ENCODE data around the gene NABP1.

NABP1 gene

GRCh38 chr2:191666732-191667131 lies 11.2 kb upstream of the NABP1 start:
- H3K27ac ChIP-seq (ENCODE audit: low read length), result no peak overlapping the region
- no peaks in the 10 kb centered on the region for H4K20me1 ChIP-seq (ENCODE audit: insufficient read depth, low read length)
- ATAC-seq (ENCODE audit: insufficient read depth, low read depth), result peak; percentile 72
- no peaks in the 10 kb centered on the region for H3K9me3 ChIP-seq (ENCODE audit: insufficient read depth, low read length, severe bottlenecking)
- TF ChIP-seq CTCF (IDR thresholded peaks at IDR 0.05; ENCODE audit: borderline replicate concordance, extremely low read depth, low read length, poor library complexity, severe bottlenecking) (no peak), EZH2 (IDR thresholded peaks at IDR 0.05; ENCODE audit: borderline replicate concordance, low read depth, low read length, severe bottlenecking) (no peak)
- H3K27me3 ChIP-seq (ENCODE audit: insufficient read depth, low read length, poor library complexity), result no peaks in the 10 kb centered on the region
- H3K4me1 ChIP-seq (ENCODE audit: insufficient read depth, low read length), result peaks cover 18% of the 10 kb centered on the region
- no peaks in the 10 kb centered on the region for H3K79me2 ChIP-seq (ENCODE audit: insufficient read depth, low read length)
- H3K9ac ChIP-seq (ENCODE audit: low read depth, low read length), result no peak overlapping the region
- H3K4me2 ChIP-seq (ENCODE audit: insufficient read depth, low read length), result no peak overlapping the region
- no peaks in the 10 kb centered on the region for H3K36me3 ChIP-seq (ENCODE audit: insufficient read depth, low read length)
- H3K4me3 ChIP-seq (ENCODE audit: low read depth in 1 of 2, low read length in 2 of 2), result no peak overlapping the region
- H2AFZ ChIP-seq (ENCODE audit: low read depth, low read length), result 0 out of 2 replicates have a peak overlapping the region, but pooled peaks have one; percentile 40
- no peak for DNase-seq

GRCh38 chr2:191670076-191670475 lies 7.9 kb upstream of the NABP1 start:
- Histone ChIP-seq H3K27me3 (ENCODE audit: insufficient read depth, low read length, poor library complexity) (no peaks in the 10 kb centered on the region), H3K4me2 (ENCODE audit: insufficient read depth, low read length) (no peak overlapping the region), H3K9ac (ENCODE audit: low read depth, low read length) (no peak overlapping the region), H3K4me1 (ENCODE audit: insufficient read depth, low read length) (peaks cover 16% of the 10 kb centered on the region), H4K20me1 (ENCODE audit: insufficient read depth, low read length) (no peaks in the 10 kb centered on the region), H3K4me3 (ENCODE audit: low read depth in 1 of 2, low read length in 2 of 2) (no peak overlapping the region), H2AFZ (ENCODE audit: low read depth, low read length) (peak overlapping the region; percentile 30; the same call in 1 of the 2 replicates), H3K27ac (ENCODE audit: low read length) (no peak overlapping the region), H3K9me3 (ENCODE audit: insufficient read depth, low read length, severe bottlenecking) (no peaks in the 10 kb centered on the region), H3K36me3 (ENCODE audit: insufficient read depth, low read length) (no peaks in the 10 kb centered on the region), H3K79me2 (ENCODE audit: insufficient read depth, low read length) (no peaks in the 10 kb centered on the region)
- DNase-seq (no peak), ATAC-seq (ENCODE audit: insufficient read depth, low read depth) (no peak)
- no peak for TF ChIP-seq CTCF (IDR thresholded peaks at IDR 0.05; ENCODE audit: borderline replicate concordance, extremely low read depth, low read length, poor library complexity, severe bottlenecking)
- TF ChIP-seq EZH2 (IDR thresholded peaks at IDR 0.05; ENCODE audit: borderline replicate concordance, low read depth, low read length, severe bottlenecking), result no peak

- ATAC-seq (ENCODE audit: insufficient read depth, low read depth), result no peak
- Histone ChIP-seq H3K4me1 (ENCODE audit: insufficient read depth, low read length) (peaks cover 17% of the 10 kb centered on the region), H3K9ac (ENCODE audit: low read depth, low read length) (no peak overlapping the region)
Measured at GRCh38 chr2:191670787-191671186, 7.1 kb upstream of the NABP1 start.

More at GRCh38 chr2:191670787-191671186, 7.1 kb upstream of the NABP1 start:
- Histone ChIP-seq H2AFZ (ENCODE audit: low read depth, low read length) (no peak overlapping the region), H3K9me3 (ENCODE audit: insufficient read depth, low read length, severe bottlenecking) (no peaks in the 10 kb centered on the region), H3K36me3 (ENCODE audit: insufficient read depth, low read length) (no peaks in the 10 kb centered on the region), H3K4me2 (ENCODE audit: insufficient read depth, low read length) (no peak overlapping the region), H3K27me3 (ENCODE audit: insufficient read depth, low read length, poor library complexity) (no peaks in the 10 kb centered on the region), H3K4me3 (ENCODE audit: low read depth in 1 of 2, low read length in 2 of 2) (no peak overlapping the region), H3K27ac (ENCODE audit: low read length) (no peak overlapping the region), H4K20me1 (ENCODE audit: insufficient read depth, low read length) (no peaks in the 10 kb centered on the region), H3K79me2 (ENCODE audit: insufficient read depth, low read length) (no peaks in the 10 kb centered on the region)
- no peak for DNase-seq
- TF ChIP-seq EZH2 (IDR thresholded peaks at IDR 0.05; ENCODE audit: borderline replicate concordance, low read depth, low read length, severe bottlenecking) (no peak), CTCF (IDR thresholded peaks at IDR 0.05; ENCODE audit: borderline replicate concordance, extremely low read depth, low read length, poor library complexity, severe bottlenecking) (no peak)
